Activated CD4-positive, alpha-beta T cell treated with anti-CD3 and anti-CD28 coated beads for 36 hours (primary cell): ENCODE measurements around the gene SUDS3. TPM values are rescaled to one million over a fixed set of nuclear protein-coding genes. Genes with fewer than 3 reads are reported as not detected.

ENCODE experiments used
- ATAC-seq: fragments of 200-7000 bp; cut with Tn5 transposase; one replicate; pipeline ENCODE4 v1.10.0; 2021; ENCODE audit warnings: mild to moderate bottlenecking, moderate library complexity
- CTCF ChIA-PET: fragments of 350-600 bp; sonication (Branson Sonifier 250); formaldehyde crosslinking; loops from one replicate; lab custom pipeline; 2021; ENCODE audit warnings: antibody characterized with exemption; lab: Charles Lee
- POLR2A ChIA-PET: fragments of 350-600 bp; sonication (Branson Sonifier 250); formaldehyde crosslinking; loops from one replicate; lab custom pipeline; 2021; ENCODE audit warnings: antibody characterized with exemption, inconsistent platforms; lab: Charles Lee
- DNase-seq: peaks from one replicate; pipeline ENCODE4 v3.0.0-alpha.2; 2020
- H3K27ac Mint-ChIP-seq: one replicate; pipeline ENCODE4 v1.8.0; 2021; ENCODE audit warnings: mixed read lengths
- H3K27me3 Mint-ChIP-seq: one replicate; pipeline ENCODE4 v1.8.0; 2021; ENCODE audit warnings: mixed read lengths
- H3K36me3 Mint-ChIP-seq: one replicate; pipeline ENCODE4 v1.8.0; 2021; ENCODE audit warnings: low read depth, mixed read lengths
- H3K4me1 Mint-ChIP-seq: one replicate; pipeline ENCODE4 v1.8.0; 2021; ENCODE audit warnings: mixed read lengths
- H3K4me3 Mint-ChIP-seq: one replicate; pipeline ENCODE4 v1.8.0; 2021; ENCODE audit warnings: mild to moderate bottlenecking, moderate library complexity, mixed read lengths
- H3K9me3 Mint-ChIP-seq: one replicate; pipeline ENCODE4 v1.8.0; 2021; ENCODE audit warnings: low read depth, mixed read lengths
- intact Hi-C, 2 experiments: fragments of 100-400 bp; cut with DNase I in 1 of 2; cut with micrococcal nuclease in 1 of 2; formaldehyde crosslinking; loops; one replicate each; pipeline versions ENCODE4 v1.14.2 to v1.15.1; 2022 to 2024; cut with DNase I, micrococcal nuclease
- total RNA-seq, 2 experiments: library from RNA; stranded (reverse); gene quantifications; one replicate each; pipeline ENCODE4 v1.2.3, GENCODE V29; 2021

Gene SUDS3, protein sequence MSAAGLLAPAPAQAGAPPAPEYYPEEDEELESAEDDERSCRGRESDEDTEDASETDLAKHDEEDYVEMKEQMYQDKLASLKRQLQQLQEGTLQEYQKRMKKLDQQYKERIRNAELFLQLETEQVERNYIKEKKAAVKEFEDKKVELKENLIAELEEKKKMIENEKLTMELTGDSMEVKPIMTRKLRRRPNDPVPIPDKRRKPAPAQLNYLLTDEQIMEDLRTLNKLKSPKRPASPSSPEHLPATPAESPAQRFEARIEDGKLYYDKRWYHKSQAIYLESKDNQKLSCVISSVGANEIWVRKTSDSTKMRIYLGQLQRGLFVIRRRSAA
- 10 to 100 TPM; 18.7 to 19.1 TPM for total RNA-seq

DNA sequence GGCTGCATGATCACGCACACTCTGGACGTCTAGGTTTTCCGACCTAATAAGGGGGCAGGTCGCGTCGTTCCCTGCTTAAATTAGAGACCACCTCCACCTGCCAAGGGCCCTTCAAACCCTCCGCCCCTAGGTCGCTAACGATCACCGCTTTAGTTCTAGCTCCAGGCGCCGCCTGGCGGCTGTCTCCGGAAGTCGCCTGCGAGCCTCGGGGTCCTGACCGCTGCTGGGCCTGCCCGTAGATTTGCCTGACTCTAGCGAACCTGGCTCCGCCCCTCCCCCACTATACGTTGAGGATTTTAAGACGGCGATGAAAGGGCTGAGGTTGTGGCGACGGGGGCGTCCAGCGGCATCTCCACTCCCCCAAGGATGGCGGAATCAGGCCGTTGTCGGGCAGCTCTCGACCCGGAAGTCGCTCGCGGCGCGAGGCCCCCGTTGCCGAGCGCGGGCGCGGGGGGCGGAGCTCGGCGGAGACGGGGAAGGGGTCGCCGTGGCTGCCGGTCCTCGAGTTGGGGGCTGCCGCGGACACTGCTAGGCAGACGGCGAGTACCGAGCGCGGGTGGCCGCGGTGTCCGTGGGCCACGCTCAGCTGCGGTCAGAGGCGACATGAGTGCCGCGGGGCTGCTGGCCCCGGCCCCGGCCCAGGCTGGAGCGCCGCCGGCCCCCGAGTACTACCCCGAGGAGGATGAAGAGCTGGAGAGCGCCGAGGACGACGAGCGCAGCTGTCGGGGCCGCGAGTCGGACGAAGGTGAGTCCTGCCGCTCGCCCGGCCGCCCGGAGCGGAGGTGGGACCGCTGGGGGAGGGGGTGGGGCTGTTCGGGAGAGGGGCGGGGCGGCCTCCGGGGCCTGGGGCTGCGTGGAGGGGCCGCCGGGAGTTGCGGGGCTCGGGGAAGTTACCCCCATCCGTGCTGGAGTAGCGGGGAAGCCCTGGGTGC is at the start of gene SUDS3:
SUDS3 (plus strand) TSS at position 467 of the 932 bp plus-strand sequence; CDS start at position 604, 137 bp downstream.
- no peaks in the 10 kb centered on the region for H3K27me3 Mint-ChIP-seq
- peak within 1 kb of the TSS; percentile 99 for H3K27ac Mint-ChIP-seq
- ATAC-seq (peak; percentile 15), DNase-seq (peak; percentile 95)
- peaks cover 32% of the 10 kb centered on the region for H3K4me1 Mint-ChIP-seq
- H3K9me3 Mint-ChIP-seq, result no peaks in the 10 kb centered on the region
- peak within 1 kb of the TSS; percentile 92 for H3K4me3 Mint-ChIP-seq
- ChIA-PET POLR2A (interaction anchor here (0.6 to 1.3 kb wide), 5 partner anchors 17 to 241 kb away, joined by 3 to 6 read pairs (median 3); partner anchors contain the start of gene PEBP1), CTCF (interaction anchor here (0.5 to 6.4 kb wide), 49 partner anchors 8 to 1290 kb away, joined by 3 to 102 read pairs (median 4); partner anchors contain the start of genes PEBP1, RFC5 and WSB2)
- intact Hi-C loops, result loop anchor here (1.0 to 10.0 kb wide), 16 partner anchors 69 to 1741 kb away; partner anchors contain the start of genes PEBP1 (in 2 of the 2), WSB2 (in 2 of the 2), BICDL1 (in 1 of the 2) and FBXO21 (in 1 of the 2)
- H3K36me3 Mint-ChIP-seq, result peaks cover 7% of the 10 kb centered on the region

DNA sequence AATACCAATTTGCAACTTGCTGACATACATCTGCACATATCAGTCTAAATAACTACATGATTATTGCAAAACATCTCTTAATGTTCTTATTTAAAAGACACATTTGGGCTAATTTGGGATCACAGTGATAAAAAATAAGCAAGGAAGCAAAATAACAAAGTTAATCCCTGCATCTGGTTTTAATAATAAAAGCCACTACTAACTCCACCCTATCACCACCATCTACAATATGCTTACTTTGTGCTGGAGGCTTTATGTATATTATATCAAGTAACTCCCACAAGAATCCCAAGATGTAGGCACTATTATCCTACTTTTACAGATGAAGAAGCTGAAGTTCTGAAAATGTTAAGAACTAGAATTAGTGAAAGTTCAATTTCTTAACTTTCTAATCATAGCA is 49.4 kb upstream of the SUDS3 start:
- POLR2A ChIA-PET, result no interaction called here
- ATAC-seq (no peak), DNase-seq (no peak)
- H3K4me3 Mint-ChIP-seq, result no peak overlapping the region
- peaks cover 12% of the 10 kb centered on the region for H3K36me3 Mint-ChIP-seq
- H3K27ac Mint-ChIP-seq, result no peak overlapping the region
- no peaks in the 10 kb centered on the region for H3K9me3 Mint-ChIP-seq
- intact Hi-C loops, result no loop called here
- CTCF ChIA-PET, result interaction anchor here (1.1 to 1.2 kb wide), 2 partner anchors 10 to 82 kb away, joined by 3 to 4 read pairs; no protein-coding TSS in a partner anchor
- no peaks in the 10 kb centered on the region for H3K27me3 Mint-ChIP-seq
- H3K4me1 Mint-ChIP-seq, result peaks cover 21% of the 10 kb centered on the region

DNA sequence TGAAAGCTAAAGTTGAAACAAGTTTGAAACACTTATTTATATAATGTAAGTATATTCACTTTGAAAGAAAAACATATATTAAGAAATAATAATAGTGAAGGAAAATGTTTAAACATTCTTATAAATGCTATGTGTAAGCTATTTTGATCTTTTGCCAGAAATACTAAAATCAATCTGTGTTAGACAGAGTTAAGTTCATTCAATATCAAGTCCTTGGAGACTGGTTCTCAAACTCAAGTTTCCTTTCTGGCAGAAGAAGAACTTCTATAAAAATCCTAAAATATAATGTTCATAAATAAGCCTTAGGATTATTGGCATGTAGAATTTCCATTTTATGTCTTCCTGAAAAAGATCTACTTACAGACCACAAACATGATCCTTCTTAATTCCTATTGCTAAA is 49.0 kb upstream of the SUDS3 start:
- ChIA-PET CTCF (interaction anchor here (1.1 to 1.2 kb wide), 2 partner anchors 11 to 82 kb away, joined by 3 to 4 read pairs; no protein-coding TSS in a partner anchor), POLR2A (no interaction called here)
- DNase-seq, result no peak
- Mint-ChIP-seq H3K9me3 (no peaks in the 10 kb centered on the region), H3K4me1 (peaks cover 24% of the 10 kb centered on the region), H3K4me3 (no peak overlapping the region), H3K36me3 (peaks cover 12% of the 10 kb centered on the region), H3K27me3 (no peaks in the 10 kb centered on the region), H3K27ac (no peak overlapping the region)
- intact Hi-C loops, result no loop called here
- no peak for ATAC-seq

DNA sequence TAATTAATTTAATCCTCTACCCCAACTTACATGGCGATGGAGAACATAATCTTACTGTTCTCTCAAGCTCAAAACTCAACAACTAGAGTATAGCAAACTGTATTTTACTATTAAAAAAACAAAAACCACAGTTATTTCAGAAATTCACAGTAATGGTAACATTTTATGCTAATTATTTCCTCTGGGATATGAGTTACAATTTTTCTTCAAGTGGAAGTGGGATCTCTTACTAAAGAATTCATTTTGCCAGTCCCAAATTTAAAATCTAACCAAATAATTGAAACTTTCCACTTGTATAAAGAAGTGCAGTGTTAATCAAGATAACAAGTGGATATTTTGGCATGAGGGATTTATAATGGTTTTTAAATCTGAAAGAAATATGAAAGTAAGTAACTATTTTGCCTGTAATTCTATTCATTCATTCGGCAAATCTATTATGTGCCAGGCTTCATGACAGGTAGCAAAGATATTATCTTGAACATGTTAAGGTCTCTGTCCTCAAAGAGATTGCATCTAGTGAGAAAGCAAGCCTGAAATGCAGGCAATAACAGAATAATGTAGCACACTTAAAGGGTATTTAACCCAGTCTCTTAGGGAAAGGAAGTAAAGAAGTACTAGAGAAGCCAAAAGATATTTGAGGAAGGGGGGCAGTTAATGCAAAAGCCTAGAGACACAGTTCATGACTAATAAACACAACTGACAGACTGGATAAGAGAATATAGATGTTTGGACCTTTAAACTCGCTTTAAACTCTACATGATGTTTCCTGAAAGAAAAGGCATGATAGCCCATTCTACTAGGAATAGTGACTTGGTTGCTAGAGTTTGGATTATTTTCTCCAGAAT is 47.6 kb upstream of the SUDS3 start:
- Mint-ChIP-seq H3K4me3 (no peak overlapping the region), H3K27ac (no peak overlapping the region), H3K36me3 (peaks cover 19% of the 10 kb centered on the region), H3K4me1 (peaks cover 35% of the 10 kb centered on the region), H3K27me3 (no peaks in the 10 kb centered on the region), H3K9me3 (no peaks in the 10 kb centered on the region)
- ChIA-PET POLR2A (no interaction called here), CTCF (no interaction called here)
- DNase-seq, result no peak
- ATAC-seq, result no peak
- intact Hi-C loops, result loop anchor here in 1 of 2 experiments (2.0 kb wide), 1 partner anchor 22 kb away; no protein-coding TSS in a partner anchor

DNA sequence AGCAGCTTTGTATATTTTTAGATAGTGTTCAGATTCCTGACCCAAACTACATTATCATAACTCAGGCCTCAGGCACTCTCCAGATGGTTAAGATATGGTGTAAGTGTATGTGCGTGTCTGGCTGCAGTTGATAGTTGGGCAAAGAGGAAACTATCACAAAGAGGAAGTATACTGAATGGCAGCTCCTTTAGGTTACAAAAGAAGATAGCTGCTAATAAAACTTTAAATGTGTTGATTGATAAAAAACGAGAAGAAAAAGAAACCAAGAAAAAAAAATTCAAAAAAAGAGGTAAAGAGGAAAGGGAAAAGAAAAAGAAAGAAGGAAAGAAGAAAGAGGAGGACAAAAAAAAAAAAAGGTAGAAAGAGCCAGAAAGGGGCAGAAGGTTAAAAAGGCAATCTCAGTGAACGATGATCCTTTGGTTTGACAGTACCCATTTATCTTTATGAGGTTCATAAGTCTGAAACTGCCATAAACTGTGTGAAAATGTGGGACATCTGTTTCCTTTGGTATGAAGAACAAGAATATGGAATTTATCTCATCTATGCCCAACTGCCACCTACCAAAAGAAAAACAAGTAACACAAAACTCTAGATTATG is 45.8 kb upstream of the SUDS3 start:
- intact Hi-C loops, result no loop called here
- POLR2A ChIA-PET, result no interaction called here
- Mint-ChIP-seq H3K4me1 (peaks cover 36% of the 10 kb centered on the region), H3K27me3 (no peaks in the 10 kb centered on the region), H3K27ac (no peak overlapping the region), H3K4me3 (no peak overlapping the region), H3K9me3 (no peaks in the 10 kb centered on the region), H3K36me3 (peaks cover 21% of the 10 kb centered on the region)
- no peak for DNase-seq
- no peak for ATAC-seq
- CTCF ChIA-PET, result no interaction called here

DNA sequence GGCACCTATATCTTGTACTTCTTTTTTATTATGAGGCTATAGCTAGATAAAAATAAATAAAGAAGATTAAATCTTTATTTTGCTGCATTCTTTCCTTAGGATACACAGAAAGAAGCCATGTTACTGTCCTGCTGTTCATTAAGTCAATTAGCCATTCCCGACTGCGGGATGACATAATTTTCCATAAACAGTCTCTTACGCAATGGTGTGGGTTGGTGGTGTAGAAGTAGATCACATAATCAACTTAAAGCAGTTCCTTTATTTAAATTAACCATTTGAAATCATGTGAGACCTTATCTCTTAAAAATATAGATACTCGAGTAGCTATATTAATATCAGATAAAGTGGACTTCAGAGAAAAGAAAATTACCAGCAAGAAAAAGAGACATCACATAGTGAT is 43.8 kb upstream of the SUDS3 start:
- no peak for DNase-seq
- Mint-ChIP-seq H3K9me3 (no peaks in the 10 kb centered on the region), H3K27ac (no peak overlapping the region), H3K4me3 (no peak overlapping the region), H3K4me1 (peaks cover 41% of the 10 kb centered on the region), H3K36me3 (peaks cover 16% of the 10 kb centered on the region), H3K27me3 (no peaks in the 10 kb centered on the region)
- CTCF ChIA-PET, result interaction anchor here (0.6 to 1.4 kb wide), 3 partner anchors 43 to 1402 kb away, joined by 3 read pairs; partner anchors contain the start of gene SUDS3
- intact Hi-C loops, result no loop called here
- POLR2A ChIA-PET, result no interaction called here
- no peak for ATAC-seq

DNA sequence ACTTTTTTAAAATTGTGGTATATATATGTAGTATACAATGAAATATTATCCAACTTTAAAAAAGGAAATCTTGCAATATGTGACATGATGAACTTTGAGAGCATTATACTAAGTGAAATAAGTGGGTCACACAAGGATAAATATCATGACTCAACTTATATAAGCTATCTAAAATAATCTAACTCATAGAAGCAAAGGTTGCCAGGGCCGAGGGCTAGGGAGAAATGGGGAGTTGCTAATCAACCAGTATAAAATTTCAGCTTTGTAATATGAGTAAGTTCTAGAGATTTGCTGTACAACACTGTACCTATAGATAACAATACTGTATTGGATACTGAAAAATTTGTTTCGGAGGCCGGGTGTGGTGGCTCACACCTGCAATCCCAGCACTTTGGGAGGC is 42.1 kb upstream of the SUDS3 start:
- no peaks in the 10 kb centered on the region for H3K9me3 Mint-ChIP-seq
- H3K4me1 Mint-ChIP-seq, result peaks cover 47% of the 10 kb centered on the region
- CTCF ChIA-PET, result interaction anchor here (1.0 to 1.6 kb wide), 2 partner anchors 12 to 13 kb away, joined by 3 to 4 read pairs; no protein-coding TSS in a partner anchor
- no peak for ATAC-seq
- no peak overlapping the region for H3K4me3 Mint-ChIP-seq
- intact Hi-C loops, result no loop called here
- POLR2A ChIA-PET, result no interaction called here
- peaks cover 20% of the 10 kb centered on the region for H3K36me3 Mint-ChIP-seq
- DNase-seq, result no peak
- H3K27ac Mint-ChIP-seq, result no peak overlapping the region
- no peaks in the 10 kb centered on the region for H3K27me3 Mint-ChIP-seq

DNA sequence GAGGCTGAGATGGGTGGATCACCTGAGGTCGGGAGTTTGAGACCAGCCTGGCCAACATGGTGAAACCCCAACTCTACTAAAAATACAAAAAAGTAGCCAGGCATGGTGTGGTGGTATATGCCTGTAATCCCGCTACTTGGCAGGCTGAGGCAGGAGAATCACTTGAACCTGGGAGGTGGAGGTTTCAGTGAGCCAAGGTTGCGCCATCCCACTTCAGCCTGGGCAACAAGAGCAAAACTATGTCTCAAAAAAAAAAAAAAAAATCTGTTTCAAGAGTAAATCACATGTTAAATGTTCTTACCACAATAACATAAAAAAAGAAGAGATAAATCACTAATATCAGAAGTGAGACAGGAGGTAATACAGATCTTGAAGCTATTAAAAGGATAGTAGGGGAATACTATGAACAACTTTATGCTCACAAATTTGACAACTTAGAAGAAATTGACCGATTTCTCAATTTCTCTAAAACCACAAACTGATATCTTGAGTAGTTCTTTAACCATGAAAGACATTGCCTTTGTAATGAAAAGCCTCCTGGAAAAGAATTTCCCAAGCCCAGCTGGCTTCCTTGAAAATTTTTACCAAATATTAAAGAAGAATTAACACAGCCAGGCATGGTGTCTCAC is 41.3 kb upstream of the SUDS3 start:
- Mint-ChIP-seq H3K27me3 (no peaks in the 10 kb centered on the region), H3K27ac (no peak overlapping the region), H3K4me1 (peaks cover 44% of the 10 kb centered on the region), H3K36me3 (peaks cover 23% of the 10 kb centered on the region), H3K4me3 (no peak overlapping the region), H3K9me3 (no peaks in the 10 kb centered on the region)
- intact Hi-C loops, result no loop called here
- POLR2A ChIA-PET, result no interaction called here
- DNase-seq, result no peak
- no peak for ATAC-seq
- CTCF ChIA-PET, result interaction anchor here (0.6 to 1.6 kb wide), 4 partner anchors 12 to 167 kb away, joined by 3 to 4 read pairs (median 3); no protein-coding TSS in a partner anchor

DNA sequence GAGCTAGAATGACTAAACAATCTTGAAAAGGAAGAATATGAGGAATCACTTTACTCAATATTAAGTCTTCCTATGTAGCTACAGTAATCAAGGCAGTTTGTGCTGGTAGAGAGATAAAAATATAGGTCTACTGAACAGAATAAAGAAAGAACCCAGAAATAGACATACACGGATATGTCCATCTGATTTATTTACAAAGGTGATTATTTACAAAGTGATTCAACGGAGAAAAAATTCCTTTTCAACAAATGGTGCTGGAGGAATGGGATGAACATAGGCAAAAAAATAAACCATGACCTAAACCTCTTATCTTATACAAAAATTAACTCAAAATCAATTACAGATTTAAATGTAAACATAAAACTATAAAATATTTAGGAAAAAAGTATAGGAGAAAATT is 40.2 kb upstream of the SUDS3 start:
- intact Hi-C loops, result no loop called here
- no peak overlapping the region for H3K27ac Mint-ChIP-seq
- DNase-seq (no peak), ATAC-seq (no peak)
- CTCF ChIA-PET, result interaction anchor here (1.1 kb wide), 1 partner anchor 36 kb away, joined by 3 read pairs; no protein-coding TSS in a partner anchor
- H3K4me1 Mint-ChIP-seq, result peaks cover 37% of the 10 kb centered on the region
- H3K4me3 Mint-ChIP-seq, result no peak overlapping the region
- H3K36me3 Mint-ChIP-seq, result peaks cover 25% of the 10 kb centered on the region
- H3K9me3 Mint-ChIP-seq, result no peaks in the 10 kb centered on the region
- POLR2A ChIA-PET, result interaction anchor here (0.7 kb wide), 1 partner anchor 87 kb away, joined by 3 read pairs; no protein-coding TSS in a partner anchor
- H3K27me3 Mint-ChIP-seq, result no peaks in the 10 kb centered on the region
